K562 (cell line): Measurements from ENCODE around the gene PTPN9. TPM values are rescaled to one million over a fixed set of nuclear protein-coding genes. Genes with fewer than 3 reads are reported as not detected.

Experiments used
- ATF1 ChIP-seq, 2 experiments: fragments of 450-650 bp in 1 of 2; IDR thresholded peaks; 2 replicates each; pipeline ENCODE4 v1.6.1; 2016; ENCODE audit warnings: missing compliant biosample characterization in 1 of 2, missing genetic modification characterization in 1 of 2
- ATF7 ChIP-seq: fragments of 450-650 bp; IDR thresholded peaks from 2 replicates; pipeline ENCODE4 v1.7.1; 2014; ENCODE audit warnings: mild to moderate bottlenecking, moderate library complexity
- CREM ChIP-seq: IDR thresholded peaks from 2 replicates; pipeline ENCODE4 v1.6.1; 2014; ENCODE audit warnings: antibody characterized with exemption, low read depth
- DACH1 ChIP-seq: fragments of 450-650 bp; IDR thresholded peaks from 2 replicates; pipeline ENCODE4 v1.6.1; 2018; ENCODE audit not compliant: partially characterized antibody
- FIP1L1 ChIP-seq: fragments of 200-400 bp; formaldehyde crosslinking; IDR thresholded peaks from 2 replicates; pipeline ENCODE4 v1.6.1; 2018; ENCODE audit warnings: mild to moderate bottlenecking, low read depth, low read length; ENCODE audit not compliant: poor library complexity, severe bottlenecking
- HDAC1 ChIP-seq, 2 experiments: fragments of 450-650 bp; IDR thresholded peaks; 2 replicates each; pipeline ENCODE4 v1.6.1; 2016 to 2017; ENCODE audit warnings: inconsistent platforms in 1 of 2, mild to moderate bottlenecking in 1 of 2, moderate library complexity in 1 of 2
- MAZ ChIP-seq, 2 experiments: fragments of 450-650 bp in 1 of 2; sonication (generic) in 1 of 2; formaldehyde crosslinking; IDR thresholded peaks in 1 of 2; conservative IDR thresholded peaks in 1 of 2; 2 replicates each; pipeline versions ENCODE4 v1.4.0 to v1.5.0; 2020; ENCODE audit warnings: mild to moderate bottlenecking in 1 of 2, missing genetic modification reagents in 1 of 2
- PHF8 ChIP-seq: fragments of 200-600 bp; sonication (generic); IDR thresholded peaks from 2 replicates; pipeline ENCODE4 v1.6.1; 2012; ENCODE audit warnings: mixed run types, mild to moderate bottlenecking, inconsistent platforms, low read length, moderate library complexity, borderline replicate concordance
- RBM22 ChIP-seq: fragments of 200-400 bp; formaldehyde crosslinking; IDR thresholded peaks from 2 replicates; pipeline ENCODE4 v1.6.1; 2018; ENCODE audit warnings: low read length, low read depth; ENCODE audit not compliant: poor library complexity, severe bottlenecking
- SAP30 ChIP-seq: fragments of 200-600 bp; sonication (generic); IDR thresholded peaks from 2 replicates; pipeline ENCODE4 v1.6.1; 2012; ENCODE audit warnings: borderline replicate concordance, low read depth, mild to moderate bottlenecking, moderate library complexity, low read length, control low read depth, inconsistent platforms; ENCODE audit not compliant: insufficient read depth, poor library complexity, severe bottlenecking
- SFPQ ChIP-seq: fragments of 200-400 bp; formaldehyde crosslinking; IDR thresholded peaks from 2 replicates; pipeline ENCODE4 v1.6.1; 2017; ENCODE audit warnings: mild to moderate bottlenecking, low read depth, low read length, moderate library complexity
- SUPT5H ChIP-seq: fragments of 450-650 bp; IDR thresholded peaks from 2 replicates; pipeline ENCODE4 v1.6.1; 2016
- ZBTB7A ChIP-seq: IDR thresholded peaks from 2 replicates; pipeline ENCODE4 v1.6.1; 2011; ENCODE audit warnings: low read depth, mild to moderate bottlenecking, low read length, moderate library complexity, borderline replicate concordance; ENCODE audit not compliant: control insufficient read depth
- ZKSCAN1 ChIP-seq: fragments of 150-350 bp; IDR thresholded peaks from 2 replicates; pipeline ENCODE4 v1.6.1; 2016; ENCODE audit warnings: low read depth, low read length
- ZNF12 ChIP-seq: sonication (generic); formaldehyde crosslinking; IDR thresholded peaks from 2 replicates; pipeline ENCODE4 v1.4.0; 2020; ENCODE audit warnings: mild to moderate bottlenecking, missing genetic modification reagents
- ZNF766 ChIP-seq: fragments of 200-800 bp; sonication (Bioruptor generic); conservative IDR thresholded peaks from 2 replicates; pipeline ENCODE4 v1.6.1; 2016; ENCODE audit warnings: missing genetic modification characterization, missing compliant biosample characterization
- polyA plus RNA-seq, 8 experiments: library from polyadenylated mRNA; depleted of rRNA in 4 of 8; stranded (reverse) in 5 of 8; unstranded in 3 of 8; fragments of >200 nt; fragmentation: Nextera tagmentation in 2 of 8; fragmentation: Illumina TruSeq in 1 of 8; extraction: Ambion mirVana in 2 of 8; extraction: Trizol in 1 of 8; gene quantifications; 2 replicates each; pipeline versions ENCODE4 v1.2.1 to v1.2.3, GENCODE V29; 2011 to 2014; ENCODE audit warnings: inconsistent platforms in 1 of 8, missing spikeins in 1 of 8
- total RNA-seq, 7 experiments: library from RNA; depleted of rRNA in 6 of 7; stranded (reverse); fragments of >200 nt in 6 of 7; fragmentation: Illumina TruSeq in 2 of 7; extraction: Trizol in 2 of 7; gene quantifications; 2 replicates each; pipeline versions ENCODE4 v1.2.1 to v1.2.3, GENCODE V29; 2011 to 2021; ENCODE audit warnings: low replicate concordance in 1 of 7
- TF ChIP-seq, protein P1 (sequence below): fragments of 200-800 bp; sonication (Bioruptor generic); IDR thresholded peaks from 2 replicates; pipeline ENCODE4 v1.6.1; 2017; ENCODE audit warnings: missing genetic modification characterization, missing compliant biosample characterization
- TF ChIP-seq, protein P2 (sequence below), 2 experiments: fragments of 450-650 bp; conservative IDR thresholded peaks; 2 replicates each; pipeline ENCODE4 v1.6.1; 2017; ENCODE audit warnings: mild to moderate bottlenecking in 2 of 2, moderate library complexity in 2 of 2

The PTPN9 gene
- total and polyA plus RNA-seq, 9 of the 15 experiments (the other 6 are each of a cell fraction or from before 2014, with no cell fraction given) = 5.0 to 24.0 (median 14.2) TPM

DNA sequence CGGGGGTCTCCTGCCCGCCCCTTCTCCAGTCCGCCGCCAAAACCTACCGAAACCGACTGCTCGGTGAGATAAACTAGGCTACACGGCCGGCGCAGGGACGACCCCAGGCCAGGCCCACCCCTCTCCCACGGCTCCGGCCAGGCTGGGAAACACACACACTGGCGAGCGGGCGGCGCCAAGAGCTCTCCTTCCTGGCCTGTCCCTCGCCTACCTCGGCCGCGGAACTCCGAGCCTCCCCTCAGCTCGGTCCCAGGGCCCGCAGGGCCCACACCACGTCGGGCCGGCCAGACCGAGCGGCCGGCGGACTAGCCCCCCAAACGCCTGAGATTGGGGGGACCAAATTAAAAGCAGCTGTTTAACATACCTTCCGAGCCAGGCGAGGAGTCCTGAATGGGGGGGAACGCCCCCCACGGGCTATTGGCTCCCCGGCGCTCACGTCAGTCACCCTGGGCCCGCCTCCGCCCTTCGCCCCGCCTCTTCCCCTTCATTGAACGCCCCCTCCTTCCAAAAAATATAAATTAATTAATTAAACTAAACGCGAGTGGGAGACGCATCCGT, 123.6 kb downstream of the PTPN9 start (continued):
- TF ChIP-seq, protein P1, sequence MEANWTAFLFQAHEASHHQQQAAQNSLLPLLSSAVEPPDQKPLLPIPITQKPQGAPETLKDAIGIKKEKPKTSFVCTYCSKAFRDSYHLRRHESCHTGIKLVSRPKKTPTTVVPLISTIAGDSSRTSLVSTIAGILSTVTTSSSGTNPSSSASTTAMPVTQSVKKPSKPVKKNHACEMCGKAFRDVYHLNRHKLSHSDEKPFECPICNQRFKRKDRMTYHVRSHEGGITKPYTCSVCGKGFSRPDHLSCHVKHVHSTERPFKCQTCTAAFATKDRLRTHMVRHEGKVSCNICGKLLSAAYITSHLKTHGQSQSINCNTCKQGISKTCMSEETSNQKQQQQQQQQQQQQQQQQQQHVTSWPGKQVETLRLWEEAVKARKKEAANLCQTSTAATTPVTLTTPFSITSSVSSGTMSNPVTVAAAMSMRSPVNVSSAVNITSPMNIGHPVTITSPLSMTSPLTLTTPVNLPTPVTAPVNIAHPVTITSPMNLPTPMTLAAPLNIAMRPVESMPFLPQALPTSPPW = peak; percentile 68; the same call in 1 of the 2 replicates
- TF ChIP-seq MAZ (CRISPR knock-in tag; conservative IDR thresholded peaks at IDR 0.05 in 1 of 2, IDR thresholded peaks at IDR 0.05 in 1 of 2) (peak in 1 of 2 experiments; percentile 27; a peak in 2 of 4 replicates), ATF7 (0 out of 2 replicates have a peak, but pooled peaks have one; percentile 8), DACH1 (peak; percentile 60), PHF8 (peak; percentile 37; the same call in 1 of the 2 replicates), RBM22 (peak; percentile 55), CREM (peak; percentile 52), ZNF12 (CRISPR knock-in tag) (0 out of 2 replicates have a peak, but pooled peaks have one; percentile 35), SUPT5H (peak; percentile 56; the same call in 1 of the 2 replicates), SFPQ (no peak), ZNF766 (CRISPR knock-in tag) (no peak), FIP1L1 (peak; percentile 25), ATF1 (CRISPR knock-in tag; IDR thresholded peaks at IDR 0.05) (no peak), ATF1 (tag; IDR thresholded peaks at IDR 0.05) (peak; percentile 82; the same call in 1 of the 2 replicates), ZBTB7A (peak; percentile 20), HDAC1 (IDR thresholded peaks at IDR 0.05) (peak in 1 of 2 experiments; percentile 51; a peak in 2 of 4 replicates), SAP30 (peak; percentile 73), ZKSCAN1 (no peak)
- TF ChIP-seq, protein P2, sequence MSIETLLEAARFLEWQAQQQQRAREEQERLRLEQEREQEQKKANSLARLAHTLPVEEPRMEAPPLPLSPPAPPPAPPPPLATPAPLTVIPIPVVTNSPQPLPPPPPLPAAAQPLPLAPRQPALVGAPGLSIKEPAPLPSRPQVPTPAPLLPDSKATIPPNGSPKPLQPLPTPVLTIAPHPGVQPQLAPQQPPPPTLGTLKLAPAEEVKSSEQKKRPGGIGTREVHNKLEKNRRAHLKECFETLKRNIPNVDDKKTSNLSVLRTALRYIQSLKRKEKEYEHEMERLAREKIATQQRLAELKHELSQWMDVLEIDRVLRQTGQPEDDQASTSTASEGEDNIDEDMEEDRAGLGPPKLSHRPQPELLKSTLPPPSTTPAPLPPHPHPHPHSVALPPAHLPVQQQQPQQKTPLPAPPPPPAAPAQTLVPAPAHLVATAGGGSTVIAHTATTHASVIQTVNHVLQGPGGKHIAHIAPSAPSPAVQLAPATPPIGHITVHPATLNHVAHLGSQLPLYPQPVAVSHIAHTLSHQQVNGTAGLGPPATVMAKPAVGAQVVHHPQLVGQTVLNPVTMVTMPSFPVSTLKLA (conservative IDR thresholded peaks at IDR 0.05) = peak in 1 of 2 experiments; percentile 34; a peak in 1 of 4 replicates
